ENCODE measurements around the gene IL1F10.

The IL1F10 gene

DNA sequence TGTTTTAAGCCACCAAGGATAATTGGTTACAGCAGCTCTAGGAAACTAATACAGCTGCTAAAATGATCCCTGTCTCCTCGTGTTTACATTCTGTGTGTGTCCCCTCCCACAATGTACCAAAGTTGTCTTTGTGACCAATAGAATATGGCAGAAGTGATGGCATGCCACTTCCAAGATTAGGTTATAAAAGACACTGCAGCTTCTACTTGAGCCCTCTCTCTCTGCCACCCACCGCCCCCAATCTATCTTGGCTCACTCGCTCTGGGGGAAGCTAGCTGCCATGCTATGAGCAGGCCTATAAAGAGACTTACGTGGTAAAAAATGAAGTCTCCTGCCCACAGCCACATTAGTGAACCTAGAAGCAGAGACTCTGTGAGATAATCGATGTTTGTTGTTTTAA lies 3.5 kb upstream of the IL1F10 start:
- TF ChIP-seq, protein P1, sequence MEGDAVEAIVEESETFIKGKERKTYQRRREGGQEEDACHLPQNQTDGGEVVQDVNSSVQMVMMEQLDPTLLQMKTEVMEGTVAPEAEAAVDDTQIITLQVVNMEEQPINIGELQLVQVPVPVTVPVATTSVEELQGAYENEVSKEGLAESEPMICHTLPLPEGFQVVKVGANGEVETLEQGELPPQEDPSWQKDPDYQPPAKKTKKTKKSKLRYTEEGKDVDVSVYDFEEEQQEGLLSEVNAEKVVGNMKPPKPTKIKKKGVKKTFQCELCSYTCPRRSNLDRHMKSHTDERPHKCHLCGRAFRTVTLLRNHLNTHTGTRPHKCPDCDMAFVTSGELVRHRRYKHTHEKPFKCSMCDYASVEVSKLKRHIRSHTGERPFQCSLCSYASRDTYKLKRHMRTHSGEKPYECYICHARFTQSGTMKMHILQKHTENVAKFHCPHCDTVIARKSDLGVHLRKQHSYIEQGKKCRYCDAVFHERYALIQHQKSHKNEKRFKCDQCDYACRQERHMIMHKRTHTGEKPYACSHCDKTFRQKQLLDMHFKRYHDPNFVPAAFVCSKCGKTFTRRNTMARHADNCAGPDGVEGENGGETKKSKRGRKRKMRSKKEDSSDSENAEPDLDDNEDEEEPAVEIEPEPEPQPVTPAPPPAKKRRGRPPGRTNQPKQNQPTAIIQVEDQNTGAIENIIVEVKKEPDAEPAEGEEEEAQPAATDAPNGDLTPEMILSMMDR (IDR thresholded peaks at IDR 0.05; ENCODE audit: low read depth, low read length) = no peak
- H3K4me3 ChIP-seq (ENCODE audit: low read depth, low read length) = no peak overlapping the region

DNA sequence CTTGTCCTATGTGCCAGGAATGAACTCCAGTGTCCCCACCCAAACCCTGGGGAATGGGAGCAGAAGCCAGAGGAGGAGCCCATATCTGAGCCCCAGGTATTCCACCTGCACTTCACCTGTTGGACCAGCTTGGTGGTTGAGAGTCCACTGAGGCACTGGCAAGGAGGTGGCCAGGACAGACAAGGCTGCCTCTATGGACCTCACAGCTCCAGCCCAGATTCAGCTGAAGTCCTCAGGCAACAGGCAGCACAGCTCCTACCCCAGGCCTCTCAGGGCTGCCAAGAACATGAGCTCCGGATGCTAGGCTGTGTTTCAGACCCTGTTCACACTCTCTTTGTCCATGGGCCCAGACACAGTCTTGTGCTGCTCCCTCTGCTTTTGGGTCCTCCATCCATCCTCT lies 2.9 kb upstream of the IL1F10 start:
- H3K4me3 ChIP-seq (ENCODE audit: low read depth, low read length) = no peak overlapping the region
- TF ChIP-seq, protein P1 (IDR thresholded peaks at IDR 0.05; ENCODE audit: low read depth, low read length) = no peak

DNA sequence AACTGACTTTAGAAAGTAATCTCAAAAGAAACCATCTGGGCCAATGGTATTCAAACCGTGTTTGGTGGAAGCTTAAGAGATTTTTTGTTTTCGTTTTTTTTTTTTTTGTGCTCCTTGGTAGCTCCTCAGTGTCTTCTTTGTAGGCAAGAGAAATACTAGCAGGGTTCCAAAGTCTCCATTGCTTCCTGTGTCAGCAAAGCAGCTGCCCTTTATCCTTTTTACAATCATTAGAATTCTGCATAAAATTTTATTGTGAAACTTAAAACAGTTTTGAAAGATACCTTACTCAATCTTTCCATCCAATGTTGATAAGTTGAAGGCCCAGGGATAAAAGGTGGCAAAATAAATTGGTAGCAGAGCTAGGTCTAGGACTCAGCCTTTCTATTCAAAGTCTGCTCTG lies 479 bp downstream of the IL1F10 start:
- no peak overlapping the region for H3K4me3 ChIP-seq (ENCODE audit: low read depth, low read length)
- TF ChIP-seq, protein P1 (IDR thresholded peaks at IDR 0.05; ENCODE audit: low read depth, low read length) = no peak

DNA sequence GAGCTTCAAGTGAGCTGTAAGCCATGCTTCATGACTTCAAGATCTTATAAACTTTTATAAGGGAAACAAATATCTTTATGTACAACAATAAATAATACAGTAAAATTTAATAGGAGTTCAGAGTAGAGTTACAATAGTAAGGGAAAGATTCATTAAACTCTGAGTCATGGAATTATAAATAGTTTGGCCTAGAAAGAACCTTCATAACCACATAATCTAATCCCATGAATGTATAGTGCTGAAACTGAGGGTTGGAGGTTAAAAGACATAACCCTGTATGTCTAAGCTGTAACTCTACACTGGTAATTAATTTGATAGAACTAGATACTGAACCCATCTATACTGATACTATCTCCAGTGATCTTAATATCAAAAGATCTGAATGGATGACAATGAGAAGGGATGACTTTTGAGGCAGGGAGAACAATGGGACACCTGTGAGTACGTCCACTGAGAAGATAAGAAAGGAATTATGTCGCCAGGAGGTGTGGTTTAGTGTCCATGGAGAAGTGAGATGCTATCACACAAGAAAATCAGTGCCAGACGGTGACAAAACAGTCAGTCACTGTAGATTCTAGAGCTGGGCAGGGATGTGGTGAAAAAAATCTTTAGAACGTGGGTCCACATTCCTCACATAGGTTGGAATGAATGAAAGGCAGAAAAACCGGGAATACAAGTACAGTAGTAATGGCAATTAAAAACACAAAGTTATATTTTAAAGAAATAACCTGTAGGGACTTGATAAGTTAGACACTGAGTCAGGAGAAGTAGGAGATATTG lies 1.1 kb downstream of the IL1F10 start:
- H3K4me3 ChIP-seq (ENCODE audit: low read depth, low read length) = no peak overlapping the region
- TF ChIP-seq, protein P1 (IDR thresholded peaks at IDR 0.05; ENCODE audit: low read depth, low read length) = no peak

DNA sequence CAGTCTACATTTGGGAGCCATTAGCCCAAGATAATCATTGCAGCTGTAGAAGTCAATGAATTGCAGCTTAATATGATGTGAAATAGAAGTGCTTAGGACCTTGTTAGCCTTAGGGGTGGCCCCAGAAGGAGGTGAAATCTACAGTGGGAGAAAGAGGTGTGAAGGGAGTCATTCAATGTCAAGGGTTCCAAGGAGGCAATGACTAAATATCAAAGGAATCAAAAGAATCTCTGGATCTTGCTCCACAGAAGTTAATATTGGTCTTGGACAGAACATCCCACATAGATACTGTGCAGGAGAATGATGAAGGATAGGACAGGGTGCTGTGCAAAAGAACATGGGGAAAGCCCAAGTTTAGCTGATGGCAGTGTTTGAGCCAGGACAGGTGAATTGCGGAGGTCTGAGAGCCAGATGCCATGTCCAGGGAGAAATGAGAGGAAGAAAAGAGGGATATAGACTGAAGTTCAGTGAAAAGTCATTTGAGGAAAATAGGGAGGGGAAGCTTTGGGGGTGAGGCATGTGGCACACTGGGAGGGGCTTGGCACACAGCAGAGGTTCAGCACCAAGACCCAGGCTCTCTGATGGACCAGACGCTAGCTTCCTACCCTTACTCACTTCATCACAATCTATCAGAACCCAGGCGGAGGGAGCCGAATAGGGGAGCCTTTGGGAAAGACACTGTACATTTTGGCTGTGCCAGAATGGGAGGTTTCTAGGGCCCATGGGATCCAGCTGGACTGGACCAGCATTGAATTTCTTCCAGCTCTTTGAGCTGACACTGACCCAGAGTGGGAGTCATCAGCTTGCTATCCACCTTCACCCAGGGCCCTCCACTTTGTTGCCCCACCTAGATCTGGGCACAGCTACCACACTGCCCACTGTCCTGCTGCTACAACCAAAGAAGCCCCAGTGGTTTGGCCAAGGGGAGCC lies 2.2 kb downstream of the IL1F10 start:
- TF ChIP-seq, protein P1 (IDR thresholded peaks at IDR 0.05; ENCODE audit: low read depth, low read length) = no peak
- H3K4me3 ChIP-seq (ENCODE audit: low read depth, low read length) = no peak overlapping the region

DNA sequence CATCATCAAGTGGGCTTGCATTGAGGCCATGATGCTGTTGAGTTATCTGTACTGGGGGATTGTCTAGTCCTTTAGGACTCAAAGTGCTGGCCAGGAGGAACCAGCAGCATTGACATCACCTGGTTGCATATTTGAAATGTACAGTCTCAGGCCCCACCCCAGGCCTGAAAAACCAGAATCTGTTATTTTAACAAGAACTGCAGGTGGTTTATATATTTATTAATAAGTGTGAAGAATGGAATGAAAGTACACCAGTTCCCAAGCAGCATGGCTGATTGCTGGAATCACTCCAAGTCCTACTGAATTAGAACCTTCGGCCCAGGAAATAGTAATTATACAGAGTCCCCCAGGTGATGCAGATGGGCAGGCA lies 2.8 kb downstream of the IL1F10 start:
- TF ChIP-seq, protein P1 (IDR thresholded peaks at IDR 0.05; ENCODE audit: low read depth, low read length) = no peak
- no peak overlapping the region for H3K4me3 ChIP-seq (ENCODE audit: low read depth, low read length)

DNA sequence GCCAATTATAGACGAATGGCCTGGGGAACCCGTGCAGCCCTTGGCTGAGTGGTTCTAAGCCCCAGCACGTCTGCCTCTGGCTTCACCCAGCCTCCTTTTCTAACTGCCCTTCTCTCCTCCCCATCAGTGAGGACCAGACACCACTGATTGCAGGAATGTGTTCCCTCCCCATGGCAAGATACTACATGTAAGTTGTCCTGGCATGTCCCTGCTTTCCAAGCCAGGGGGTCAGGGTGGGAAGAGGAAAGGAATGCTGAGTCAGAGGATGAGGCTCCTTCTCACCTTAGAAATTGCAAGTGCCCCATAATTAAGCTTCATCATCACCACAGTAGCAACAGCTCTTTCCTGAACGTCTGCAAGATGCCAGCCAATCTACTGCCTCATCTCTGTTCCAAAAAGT lies 4.8 kb downstream of the IL1F10 start:
- TF ChIP-seq, protein P1 (IDR thresholded peaks at IDR 0.05; ENCODE audit: low read depth, low read length) = no peak
- H3K4me3 ChIP-seq (ENCODE audit: low read depth, low read length) = no peak overlapping the region

Measured in WI38 (cell line).